GM12892 (cell line): ENCODE data around the gene DPRX.
"Not testable (repeated sequence)": the region's sequence is repeated elsewhere in the genome, so short reads cannot be mapped to it uniquely, and the experiment has no call there.

Experiments used
- POLR2A ChIP-seq: IDR thresholded peaks from 2 replicates; pipeline ENCODE4 v1.6.1; 2011; ENCODE audit warnings: low read depth, low read length, control low read depth
- POLR2AphosphoS5 ChIP-seq: IDR thresholded peaks from 2 replicates; pipeline ENCODE4 v1.6.1; 2011; ENCODE audit warnings: low read depth, low read length, control low read depth
- TAF1 ChIP-seq: IDR thresholded peaks from 2 replicates; pipeline ENCODE4 v1.6.1; 2011; ENCODE audit warnings: low read depth, mild to moderate bottlenecking, control low read depth, low read length, borderline replicate concordance

DNA sequence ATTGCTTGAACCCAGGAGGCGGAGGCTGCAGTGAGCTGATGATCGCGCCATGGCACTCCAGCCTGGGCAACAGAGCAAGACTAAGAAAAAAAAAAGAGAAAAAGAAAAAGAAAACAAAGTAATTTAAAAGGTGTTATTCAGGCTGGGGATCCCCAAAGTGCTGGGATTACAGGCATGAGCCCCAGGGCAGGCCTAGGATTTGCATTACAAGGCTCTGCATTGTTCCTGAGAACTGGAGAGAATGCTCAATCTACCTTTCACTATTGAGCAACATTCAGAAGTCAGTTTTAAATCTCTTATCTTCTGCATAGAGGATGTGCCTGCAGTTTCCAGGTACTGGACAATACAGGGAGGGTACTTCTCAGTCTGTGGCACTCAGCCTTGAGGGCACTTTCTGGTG is 37.0 kb downstream of the DPRX start:
- TF ChIP-seq POLR2A, TAF1, POLR2AphosphoS5: not testable (repeated sequence)
